SU-DHL-6 (cell line): Measurements from ENCODE around the gene TMOD2.

Experiments used
- H2AFZ ChIP-seq: fragments of 200-600 bp; sonication (generic); 2 replicates; pipeline ENCODE4 v1.6.1; 2014; ENCODE audit warnings: low read depth, mild to moderate bottlenecking, moderate library complexity, mixed read lengths, antibody characterized with exemption, low read length; ENCODE audit not compliant: severe bottlenecking
- H3F3A ChIP-seq: fragments of 200-600 bp; shearing (Covaris generic); 2 replicates; pipeline ENCODE4 v1.6.0; 2016; ENCODE audit warnings: antibody characterized with exemption, mild to moderate bottlenecking; ENCODE audit not compliant: insufficient read depth
- H3K27ac ChIP-seq: fragments of 200-600 bp; sonication (generic); 2 replicates; pipeline ENCODE4 v1.5.1; 2016; ENCODE audit warnings: low read depth, mild to moderate bottlenecking, low read length, moderate library complexity, mixed read lengths
- H3K27me3 ChIP-seq: fragments of 200-600 bp; sonication (generic), shearing (Covaris generic); 2 replicates; pipeline ENCODE4 v1.6.0; 2014; ENCODE audit warnings: mild to moderate bottlenecking, low read length
- H3K36me3 ChIP-seq: fragments of 200-600 bp; sonication (generic); 2 replicates; pipeline ENCODE4 v1.6.1; 2014; ENCODE audit warnings: mild to moderate bottlenecking, low read length, mixed read lengths
- H3K4me2 ChIP-seq: fragments of 300-600, 200-600 bp; shearing (Covaris generic), sonication (generic); 2 replicates; pipeline ENCODE4 v1.6.0; 2014; ENCODE audit warnings: low read length, low read depth, mild to moderate bottlenecking; ENCODE audit not compliant: poor library complexity, severe bottlenecking
- H3K4me3 ChIP-seq: fragments of 200-600 bp; sonication (generic); 2 replicates; pipeline ENCODE4 v1.5.1; 2014; ENCODE audit warnings: antibody characterized with exemption, low read length, mild to moderate bottlenecking, mixed read lengths; ENCODE audit not compliant: insufficient read depth, poor library complexity, severe bottlenecking
- H3K79me2 ChIP-seq: fragments of 200-600 bp; sonication (generic); 2 replicates; pipeline ENCODE4 v1.6.1; 2014; ENCODE audit warnings: mild to moderate bottlenecking, low read length, moderate library complexity; ENCODE audit not compliant: insufficient read depth
- H3K9ac ChIP-seq: fragments of 200-600 bp; sonication (generic); 2 replicates; pipeline ENCODE4 v1.7.0; 2014; ENCODE audit warnings: mild to moderate bottlenecking, low read length
- H3K9me2 ChIP-seq: fragments of 200-600 bp; sonication (generic); replicated peaks from 2 replicates; pipeline ENCODE4 v1.6.1; 2014; ENCODE audit warnings: low read length; ENCODE audit not compliant: insufficient read depth
- H3K9me3 ChIP-seq: fragments of 200-600 bp; sonication (generic); 2 replicates; pipeline ENCODE4 v1.6.1; 2014; ENCODE audit warnings: low read length, mixed read lengths; ENCODE audit not compliant: insufficient read depth
- H4K20me1 ChIP-seq: fragments of 200-600 bp; sonication (generic); 2 replicates; pipeline ENCODE4 v1.6.1; 2014; ENCODE audit warnings: low read depth, mild to moderate bottlenecking, antibody characterized with exemption, low read length, moderate library complexity, mixed read lengths
- EZH2phosphoT487 ChIP-seq: fragments of 200-600 bp; sonication (generic), shearing (Covaris generic); conservative IDR thresholded peaks from 2 replicates; pipeline ENCODE4 v1.6.1; 2018; ENCODE audit warnings: mild to moderate bottlenecking, antibody characterized with exemption, low read length, moderate library complexity, mixed read lengths
- TF ChIP-seq, protein P1 (sequence below): fragments of 200-600 bp; sonication (generic); IDR thresholded peaks from one replicate; pipeline ENCODE4 v1.5.1; 2017; ENCODE audit warnings: antibody characterized with exemption, mild to moderate bottlenecking, low read length, moderate library complexity; ENCODE audit not compliant: insufficient read depth, poor library complexity, severe bottlenecking

The TMOD2 gene

DNA sequence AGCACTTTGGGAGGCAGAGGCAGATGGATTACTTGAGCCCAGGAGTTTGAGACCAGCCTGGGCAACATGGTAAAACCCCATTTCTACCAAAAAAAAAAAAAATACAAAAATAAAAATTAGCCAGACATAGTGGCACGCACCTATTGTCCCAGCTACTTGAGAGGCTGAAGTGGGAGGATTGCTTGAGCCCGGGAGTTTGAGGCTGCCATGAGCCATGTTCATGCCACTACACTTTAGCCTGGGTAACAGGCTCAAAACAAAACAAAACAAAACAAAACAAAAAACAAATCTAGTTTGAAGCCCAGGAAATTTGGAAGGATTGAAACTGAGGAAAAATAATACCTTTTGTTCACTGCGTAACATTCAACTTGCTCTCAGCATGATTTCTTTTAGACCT lies 94.7 kb downstream of the TMOD2 start:
- no peaks in the 10 kb centered on the region for H3K9me2 ChIP-seq
- no peaks in the 10 kb centered on the region for H3K36me3 ChIP-seq
- TF ChIP-seq, protein P1, sequence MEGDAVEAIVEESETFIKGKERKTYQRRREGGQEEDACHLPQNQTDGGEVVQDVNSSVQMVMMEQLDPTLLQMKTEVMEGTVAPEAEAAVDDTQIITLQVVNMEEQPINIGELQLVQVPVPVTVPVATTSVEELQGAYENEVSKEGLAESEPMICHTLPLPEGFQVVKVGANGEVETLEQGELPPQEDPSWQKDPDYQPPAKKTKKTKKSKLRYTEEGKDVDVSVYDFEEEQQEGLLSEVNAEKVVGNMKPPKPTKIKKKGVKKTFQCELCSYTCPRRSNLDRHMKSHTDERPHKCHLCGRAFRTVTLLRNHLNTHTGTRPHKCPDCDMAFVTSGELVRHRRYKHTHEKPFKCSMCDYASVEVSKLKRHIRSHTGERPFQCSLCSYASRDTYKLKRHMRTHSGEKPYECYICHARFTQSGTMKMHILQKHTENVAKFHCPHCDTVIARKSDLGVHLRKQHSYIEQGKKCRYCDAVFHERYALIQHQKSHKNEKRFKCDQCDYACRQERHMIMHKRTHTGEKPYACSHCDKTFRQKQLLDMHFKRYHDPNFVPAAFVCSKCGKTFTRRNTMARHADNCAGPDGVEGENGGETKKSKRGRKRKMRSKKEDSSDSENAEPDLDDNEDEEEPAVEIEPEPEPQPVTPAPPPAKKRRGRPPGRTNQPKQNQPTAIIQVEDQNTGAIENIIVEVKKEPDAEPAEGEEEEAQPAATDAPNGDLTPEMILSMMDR: no peak
- TF ChIP-seq EZH2phosphoT487: no peak
- no peak overlapping the region for H3K9ac ChIP-seq
- H3K9me3 ChIP-seq: no peaks in the 10 kb centered on the region
- no peak overlapping the region for H3K27ac ChIP-seq
- H4K20me1 ChIP-seq: peaks cover 40% of the 10 kb centered on the region
- no peaks in the 10 kb centered on the region for H3F3A ChIP-seq
- H3K79me2 ChIP-seq: peaks cover 33% of the 10 kb centered on the region
- H3K4me3 ChIP-seq: no peak overlapping the region
- no peaks in the 10 kb centered on the region for H3K27me3 ChIP-seq
- H2AFZ ChIP-seq: no peak overlapping the region
- H3K4me2 ChIP-seq: no peak overlapping the region

DNA sequence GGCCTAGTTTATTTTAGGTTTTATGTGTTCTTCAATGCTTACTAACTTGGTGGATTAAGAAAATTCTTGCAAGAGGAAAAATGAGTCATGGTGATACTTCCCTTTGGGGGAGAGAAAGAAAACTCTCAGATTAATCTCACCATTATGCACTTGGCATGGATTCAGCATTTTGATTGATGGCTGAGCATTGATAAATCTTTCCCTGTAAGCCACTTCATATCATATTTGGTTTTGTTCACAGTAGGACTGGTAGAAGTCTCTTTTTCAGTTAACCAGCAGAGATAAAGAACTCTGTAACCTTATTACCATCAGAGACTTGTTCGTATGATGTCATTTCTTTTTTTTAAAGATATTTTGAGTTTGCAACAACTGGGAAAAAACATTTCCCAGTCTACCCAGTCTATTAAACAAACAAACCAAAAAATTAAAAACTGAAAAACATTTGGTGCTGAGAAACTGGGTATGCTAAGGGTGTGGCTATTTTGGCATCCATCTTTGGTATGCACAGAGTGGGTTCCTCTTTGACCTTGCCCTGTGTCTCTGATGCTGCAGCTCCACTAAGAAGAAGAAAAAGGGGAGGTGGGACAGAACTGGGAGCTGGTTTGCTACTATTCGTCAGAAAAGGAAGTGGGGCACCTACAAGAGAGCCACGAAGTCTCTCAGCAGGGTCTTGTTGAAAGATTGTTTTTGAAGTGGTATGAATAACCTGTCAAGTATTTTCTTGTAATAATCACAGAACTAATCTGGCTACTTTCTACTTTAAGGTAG lies 95.2 kb downstream of the TMOD2 start:
- peaks cover 29% of the 10 kb centered on the region for H3K79me2 ChIP-seq
- no peaks in the 10 kb centered on the region for H3F3A ChIP-seq
- no peaks in the 10 kb centered on the region for H3K27me3 ChIP-seq
- no peak for TF ChIP-seq EZH2phosphoT487
- TF ChIP-seq, protein P1: no peak
- no peaks in the 10 kb centered on the region for H3K9me2 ChIP-seq
- no peak overlapping the region for H3K4me2 ChIP-seq
- H2AFZ ChIP-seq: no peak overlapping the region
- H4K20me1 ChIP-seq: peaks cover 36% of the 10 kb centered on the region
- H3K9me3 ChIP-seq: no peaks in the 10 kb centered on the region
- H3K27ac ChIP-seq: no peak overlapping the region
- no peak overlapping the region for H3K9ac ChIP-seq
- no peaks in the 10 kb centered on the region for H3K36me3 ChIP-seq
- H3K4me3 ChIP-seq: no peak overlapping the region

DNA sequence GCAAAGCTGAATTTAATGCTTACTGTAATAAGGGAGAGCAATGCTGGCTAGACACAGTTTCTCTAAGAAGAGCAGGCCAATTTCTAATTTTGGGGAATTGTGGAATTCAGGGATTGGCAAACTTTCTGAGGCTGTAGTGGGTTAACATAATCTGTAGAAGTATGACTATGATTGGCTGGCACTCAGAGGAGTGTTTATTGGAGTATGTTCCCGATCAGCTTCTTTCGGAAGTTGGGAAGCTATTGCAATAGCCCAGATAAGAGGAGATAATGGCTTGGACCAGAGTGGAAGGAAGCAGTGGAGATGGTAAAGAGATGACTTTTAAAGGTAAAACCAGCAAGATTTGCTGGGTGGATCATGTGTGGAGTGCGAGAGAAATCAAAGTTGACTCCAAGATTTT lies 97.4 kb downstream of the TMOD2 start:
- no peak overlapping the region for H3K27ac ChIP-seq
- H3K27me3 ChIP-seq: no peaks in the 10 kb centered on the region
- no peaks in the 10 kb centered on the region for H3K36me3 ChIP-seq
- no peak overlapping the region for H3K4me3 ChIP-seq
- H3K9ac ChIP-seq: no peak overlapping the region
- H3K4me2 ChIP-seq: no peak overlapping the region
- H3F3A ChIP-seq: no peaks in the 10 kb centered on the region
- no peak overlapping the region for H2AFZ ChIP-seq
- TF ChIP-seq, protein P1: no peak
- no peak for TF ChIP-seq EZH2phosphoT487
- H4K20me1 ChIP-seq: peaks cover 24% of the 10 kb centered on the region
- no peaks in the 10 kb centered on the region for H3K9me3 ChIP-seq
- no peaks in the 10 kb centered on the region for H3K9me2 ChIP-seq
- peaks cover 17% of the 10 kb centered on the region for H3K79me2 ChIP-seq
